Choroid plexus epithelial cell (primary cell): ENCODE measurements around the gene GPR15LG.

Experiments
- DNase-seq: peaks from one replicate; pipeline ENCODE4 v3.0.0-alpha.2; 2010; ENCODE audit warnings: low read depth
- H3K4me3 ChIP-seq: 2 replicates; pipeline ENCODE4 v1.5.1; 2011; ENCODE audit warnings: low read depth, mild to moderate bottlenecking, control low read depth, low read length, moderate library complexity
- CTCF ChIP-seq: conservative IDR thresholded peaks from 2 replicates; pipeline ENCODE4 v1.5.1; 2011; ENCODE audit warnings: low read depth, mild to moderate bottlenecking, control low read depth, inconsistent platforms, low read length, moderate library complexity

GPR15LG gene

GRCh38 chr10:84225427-84226173, 52.0 kb downstream of the GPR15LG start, which contains the start of gene LRIT2:
Gene LRIT2, minus strand, starts transcription at chr10:84225544. Its CDS starts 24 bp downstream, at chr10:84225520.
- DNase-seq = no peak
- H3K4me3 ChIP-seq = no peak within 1 kb of the TSS
- TF ChIP-seq CTCF = no peak

DNA sequence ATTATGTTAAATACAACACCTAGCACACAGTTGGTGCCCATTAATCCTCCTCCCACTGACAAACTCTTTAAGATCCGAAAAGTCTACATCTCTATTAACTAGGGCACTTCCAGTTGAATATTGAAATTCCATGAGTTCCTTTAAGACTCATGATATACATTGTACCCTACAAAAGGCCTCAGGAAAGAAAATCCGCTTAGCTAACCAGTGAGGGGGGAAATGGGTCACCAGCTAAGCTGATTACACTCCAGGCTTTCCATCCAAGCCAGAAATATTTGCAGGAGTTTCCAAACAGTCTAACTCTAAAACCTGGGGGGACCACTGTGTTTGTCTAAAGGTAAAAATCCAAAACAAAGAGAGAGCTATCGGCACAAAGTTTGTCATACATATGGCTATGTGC, 53.0 kb downstream of the GPR15LG start:
- no peak overlapping the region for H3K4me3 ChIP-seq
- no peak for DNase-seq
- no peak for TF ChIP-seq CTCF

DNA sequence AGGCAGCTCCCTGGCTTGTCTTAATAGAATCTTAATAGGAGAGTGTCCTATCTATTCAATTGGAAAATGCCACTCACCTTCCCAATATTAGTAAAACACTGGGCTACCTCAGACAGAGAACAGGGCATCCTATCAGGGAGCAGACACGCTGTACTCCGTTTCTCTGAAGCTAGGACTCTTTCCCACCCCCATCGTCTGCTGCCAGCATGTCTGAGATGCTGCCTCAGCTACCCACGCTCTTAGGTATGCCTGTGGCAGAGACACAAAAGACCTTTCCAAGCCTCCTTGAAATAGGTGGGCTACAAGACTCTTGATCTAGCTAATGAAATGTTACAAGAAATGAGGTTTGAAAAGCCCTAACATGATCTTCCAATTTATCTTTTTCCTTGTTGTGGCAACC, 54.2 kb downstream of the GPR15LG start:
- DNase-seq = no peak

DNA sequence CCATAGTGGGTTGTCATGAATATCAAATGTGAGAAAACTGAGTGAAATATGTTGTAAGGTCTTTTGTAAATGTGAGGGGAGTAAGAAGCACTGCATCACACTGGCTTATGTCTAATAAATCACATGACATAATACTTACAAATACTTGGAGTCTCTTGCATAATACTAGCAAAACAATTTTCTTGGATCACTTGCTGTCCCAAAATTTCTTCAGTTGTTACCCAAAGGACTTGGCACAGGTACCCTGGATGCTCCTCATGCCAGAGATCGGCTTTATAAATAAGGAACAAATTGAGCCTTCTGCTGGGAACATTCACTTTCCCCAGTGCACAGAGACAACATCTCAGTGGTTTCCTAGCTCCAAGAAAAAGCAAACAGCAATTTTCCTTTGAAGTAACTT, 56.8 kb downstream of the GPR15LG start:
- no peak for TF ChIP-seq CTCF
- H3K4me3 ChIP-seq = no peak overlapping the region
- DNase-seq = no peak

More for the DNA sequence above, 54.2 kb downstream of the GPR15LG start:
- no peak overlapping the region for H3K4me3 ChIP-seq
- no peak for TF ChIP-seq CTCF

DNA sequence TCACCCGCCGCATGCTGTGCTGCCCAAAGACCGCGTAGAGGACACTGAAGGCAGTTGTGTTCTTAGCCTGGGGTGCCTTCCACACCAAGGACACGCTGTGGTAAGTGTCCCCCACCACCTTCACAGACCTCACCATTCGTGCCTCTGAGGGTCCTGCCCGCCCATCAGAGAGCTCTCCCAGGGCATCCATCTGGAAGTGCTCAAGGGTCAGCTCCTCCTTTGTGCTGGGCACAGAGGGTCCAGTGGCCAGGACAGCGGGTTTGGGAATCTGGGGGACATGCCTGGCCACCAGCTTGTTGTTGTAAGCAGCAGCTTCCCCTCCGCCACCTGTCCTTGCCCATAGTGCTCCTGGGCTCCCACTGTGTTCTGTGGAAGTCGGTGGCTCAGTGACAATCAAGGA, 58.8 kb downstream of the GPR15LG start:
- H3K4me3 ChIP-seq = no peak overlapping the region
- no peak for TF ChIP-seq CTCF

GRCh38 chr10:84233940-84234339, 60.3 kb downstream of the GPR15LG start:
- no peak overlapping the region for H3K4me3 ChIP-seq
- TF ChIP-seq CTCF = no peak
- no peak for DNase-seq

More for the DNA sequence above, 58.8 kb downstream of the GPR15LG start:
- DNase-seq = no peak

- TF ChIP-seq CTCF = no peak
- no peak for DNase-seq
- no peak overlapping the region for H3K4me3 ChIP-seq
Observed at GRCh38 chr10:84234479-84234878, 60.9 kb downstream of the GPR15LG start.
